Naive B cell (primary cell): Measurements from ENCODE around the gene SYNPR. TPM values are rescaled to one million over a fixed set of nuclear protein-coding genes. Genes with fewer than 3 reads are reported as not detected.

ENCODE experiments used
- ATAC-seq, 2 donors: fragments of 150-1000 bp; cut with Tn5 transposase; 2 replicates each; pipeline ENCODE4 v1.10.0; 2021; ENCODE audit warnings: low read depth in 2 of 2, mild to moderate bottlenecking in 2 of 2, moderate library complexity in 2 of 2
- DNase-seq: peaks from one replicate; pipeline ENCODE4 v3.0.0; 2022
- H3K27ac Mint-ChIP-seq, 6 donors: one replicate each; pipeline ENCODE4 v1.8.0; 2020 to 2022; ENCODE audit warnings: mild to moderate bottlenecking in 6 of 6, mixed read lengths in 6 of 6, moderate library complexity in 5 of 6, inconsistent platforms in 2 of 6
- H3K27me3 Mint-ChIP-seq, 3 donors: one replicate each; pipeline ENCODE4 v1.8.0; 2021 to 2022; ENCODE audit warnings: mixed read lengths in 3 of 3, mild to moderate bottlenecking in 1 of 3
- H3K36me3 Mint-ChIP-seq, 2 donors: one replicate each; pipeline ENCODE4 v1.8.0; 2020 to 2022; ENCODE audit warnings: mixed read lengths in 2 of 2, inconsistent platforms in 1 of 2, mild to moderate bottlenecking in 1 of 2
- H3K4me1 Mint-ChIP-seq, 3 donors: one replicate each; pipeline ENCODE4 v1.8.0; 2020 to 2022; ENCODE audit warnings: mixed read lengths in 3 of 3, inconsistent platforms in 1 of 3, mild to moderate bottlenecking in 1 of 3, moderate library complexity in 1 of 3
- H3K4me3 Mint-ChIP-seq, 8 donors: one replicate each; pipeline ENCODE4 v1.8.0; 2020 to 2022; ENCODE audit warnings: mild to moderate bottlenecking in 8 of 8, mixed read lengths in 8 of 8, moderate library complexity in 8 of 8, inconsistent platforms in 2 of 8
- H3K9me3 Mint-ChIP-seq, 7 donors: one replicate each; pipeline ENCODE4 v1.8.0; 2020 to 2022; ENCODE audit warnings: mixed read lengths in 7 of 7, mild to moderate bottlenecking in 5 of 7, inconsistent platforms in 2 of 7, moderate library complexity in 1 of 7
- polyA plus RNA-seq, 6 donors: library from polyadenylated mRNA; unstranded; fragments of 300-500 nt; fragmentation: Illumina TruSeq; gene quantifications; one replicate each; pipeline ENCODE4 v1.2.3, GENCODE V29; 2021; ENCODE audit warnings: low read depth in 6 of 6

Gene SYNPR
- polyA plus RNA-seq, 6 donors from 2014 or later: not detected

DNA sequence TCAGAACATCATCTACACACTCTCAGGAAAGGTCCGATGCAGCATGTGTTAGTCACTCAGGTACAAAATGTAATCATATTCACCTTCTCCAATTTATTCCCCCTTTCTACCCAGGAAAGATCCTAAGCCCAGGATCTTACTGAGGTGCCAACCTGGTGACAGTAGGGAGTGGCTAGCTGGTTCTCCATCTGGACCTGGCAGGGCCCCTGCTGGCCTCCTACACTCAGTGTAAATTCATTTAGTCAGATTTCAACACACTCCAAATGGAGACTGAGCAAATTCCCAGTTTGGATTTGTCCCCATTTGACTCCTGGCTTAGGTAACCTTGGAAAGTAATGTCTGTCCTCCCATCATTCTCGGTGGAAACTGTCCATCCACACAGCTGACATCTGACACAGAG lies 47.3 kb downstream of the SYNPR start:
- Mint-ChIP-seq H3K4me3 (no peak overlapping the region), H3K9me3 (peaks cover 0 to 2% (median 0%) of the 10 kb centered on the region in 7 donors), H3K36me3 (no peaks in the 10 kb centered on the region), H3K4me1 (no peaks in the 10 kb centered on the region), H3K27ac (no peak overlapping the region), H3K27me3 (peaks cover 0 to 4% (median 0%) of the 10 kb centered on the region in 3 donors)
- DNase-seq (no peak), ATAC-seq (no peak)

- no peak for DNase-seq
- Mint-ChIP-seq H3K4me1 (no peaks in the 10 kb centered on the region), H3K4me3 (no peak overlapping the region), H3K27me3 (peaks cover 0 to 12% (median 0%) of the 10 kb centered on the region in 3 donors), H3K36me3 (no peaks in the 10 kb centered on the region), H3K27ac (no peak overlapping the region), H3K9me3 (peaks cover 0 to 2% (median 0%) of the 10 kb centered on the region in 7 donors)
- no peak for ATAC-seq
Observed at GRCh38 chr3:63328365-63328764, 50.3 kb downstream of the SYNPR start.

- Mint-ChIP-seq H3K27ac (no peak overlapping the region), H3K4me3 (no peak overlapping the region), H3K36me3 (no peaks in the 10 kb centered on the region), H3K9me3 (peaks cover 0 to 2% (median 0%) of the 10 kb centered on the region in 7 donors), H3K4me1 (no peaks in the 10 kb centered on the region), H3K27me3 (peaks cover 0 to 10% (median 0%) of the 10 kb centered on the region in 3 donors)
- ATAC-seq (no peak), DNase-seq (no peak)
Observed at GRCh38 chr3:63331520-63331919, 53.4 kb downstream of the SYNPR start.

GRCh38 chr3:63333815-63334214 lies 55.7 kb downstream of the SYNPR start:
- Mint-ChIP-seq H3K4me3 (no peak overlapping the region), H3K27me3 (peaks cover 0 to 8% (median 0%) of the 10 kb centered on the region in 3 donors), H3K36me3 (no peaks in the 10 kb centered on the region), H3K9me3 (peaks cover 0 to 2% (median 0%) of the 10 kb centered on the region in 7 donors), H3K4me1 (no peaks in the 10 kb centered on the region), H3K27ac (no peak overlapping the region)
- DNase-seq (no peak), ATAC-seq (no peak)

DNA sequence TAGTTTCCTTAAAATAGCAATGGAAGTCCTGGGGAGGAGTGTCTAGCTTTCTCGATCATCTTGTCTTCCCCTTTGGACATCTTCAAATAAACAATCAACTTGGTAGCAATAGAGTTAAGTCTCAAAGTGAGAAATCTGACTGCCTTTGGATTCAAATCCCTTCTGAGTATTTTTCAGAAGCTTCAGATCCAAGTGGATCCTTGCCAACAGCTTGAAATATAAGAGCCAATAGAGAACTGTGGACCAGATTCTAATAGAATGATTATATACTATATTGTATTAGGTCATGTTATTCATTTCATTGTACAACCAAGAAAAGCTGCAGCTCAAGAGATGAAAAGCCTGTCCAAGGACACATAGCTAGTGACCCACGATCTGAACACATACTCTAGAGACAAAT lies 60.2 kb downstream of the SYNPR start:
- no peak for DNase-seq
- Mint-ChIP-seq H3K9me3 (peaks cover 0 to 7% (median 0%) of the 10 kb centered on the region in 7 donors), H3K4me3 (no peak overlapping the region), H3K4me1 (no peaks in the 10 kb centered on the region), H3K36me3 (no peaks in the 10 kb centered on the region), H3K27ac (no peak overlapping the region), H3K27me3 (peaks cover 0 to 6% (median 0%) of the 10 kb centered on the region in 3 donors)
- no peak for ATAC-seq

GRCh38 chr3:63343674-63344073 lies 65.6 kb downstream of the SYNPR start:
- Mint-ChIP-seq H3K36me3 (no peaks in the 10 kb centered on the region), H3K4me3 (no peak overlapping the region), H3K9me3 (peaks cover 0 to 7% (median 0%) of the 10 kb centered on the region in 7 donors), H3K4me1 (no peaks in the 10 kb centered on the region), H3K27ac (no peak overlapping the region), H3K27me3 (peaks cover 0 to 17% (median 0%) of the 10 kb centered on the region in 3 donors)
- no peak for ATAC-seq
- no peak for DNase-seq

GRCh38 chr3:63344661-63345060 lies 66.6 kb downstream of the SYNPR start:
- no peak for DNase-seq
- Mint-ChIP-seq H3K27ac (no peak overlapping the region), H3K4me3 (no peak overlapping the region)

DNA sequence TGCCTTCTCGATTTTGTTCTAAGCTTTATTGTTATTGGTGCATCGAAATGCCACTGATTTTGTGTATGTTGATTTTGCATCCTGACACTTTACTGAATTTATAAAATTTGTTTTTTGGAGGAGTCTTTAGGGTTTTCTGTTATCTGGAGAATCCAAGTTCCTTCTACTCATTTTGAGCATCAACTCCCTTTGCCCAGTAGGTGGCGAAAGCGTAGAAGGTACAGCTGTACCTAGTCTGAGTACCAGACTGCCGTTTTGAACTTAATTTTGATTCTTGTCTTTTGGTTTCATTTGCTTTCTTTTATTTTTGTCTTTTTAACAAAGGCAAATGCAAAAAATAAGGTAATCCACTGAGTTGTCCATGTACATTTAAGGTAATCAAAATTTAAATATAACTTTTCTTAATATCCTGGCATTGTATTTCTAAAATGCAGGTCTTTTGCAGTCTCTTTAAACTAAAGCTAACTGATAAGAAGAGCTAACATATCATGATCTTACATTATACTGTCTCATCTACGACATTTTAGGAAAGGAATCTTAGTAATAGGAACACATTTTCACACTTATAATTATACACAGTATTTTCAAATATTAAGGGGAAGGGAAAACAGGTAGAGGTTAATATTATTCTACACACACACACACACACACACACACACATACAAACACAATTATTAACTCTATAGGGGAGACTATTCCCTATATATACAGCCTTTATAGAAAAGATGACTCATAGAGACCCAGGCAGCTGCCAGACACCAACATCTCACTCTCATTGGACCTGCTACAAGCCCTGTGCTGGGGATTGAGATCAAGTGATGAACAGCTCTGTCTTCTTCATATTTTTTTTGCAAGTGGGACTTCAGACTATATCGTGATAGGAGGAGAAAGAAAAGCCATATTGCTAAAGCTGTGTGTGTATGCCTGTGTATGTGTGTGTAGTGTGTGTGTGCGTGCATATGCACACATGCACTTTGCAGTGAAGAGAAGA lies 71.8 kb downstream of the SYNPR start:
- H3K4me3 Mint-ChIP-seq: no peak overlapping the region
- H3K27ac Mint-ChIP-seq: no peak overlapping the region
- no peaks in the 10 kb centered on the region for H3K36me3 Mint-ChIP-seq
- ATAC-seq (no peak), DNase-seq (no peak)
- no peaks in the 10 kb centered on the region for H3K4me1 Mint-ChIP-seq
- H3K9me3 Mint-ChIP-seq: no peaks in the 10 kb centered on the region
- H3K27me3 Mint-ChIP-seq: peaks cover 14 to 25% (median 16%) of the 10 kb centered on the region in 3 donors

More at GRCh38 chr3:63344661-63345060, 66.6 kb downstream of the SYNPR start:
- ATAC-seq: no peak
- no peaks in the 10 kb centered on the region for H3K4me1 Mint-ChIP-seq
- peaks cover 0 to 7% (median 0%) of the 10 kb centered on the region in 7 donors for H3K9me3 Mint-ChIP-seq
- peaks cover 0 to 17% (median 4%) of the 10 kb centered on the region in 3 donors for H3K27me3 Mint-ChIP-seq
- no peaks in the 10 kb centered on the region for H3K36me3 Mint-ChIP-seq

GRCh38 chr3:63351159-63352007 lies 73.3 kb downstream of the SYNPR start:
- ATAC-seq: no peak
- Mint-ChIP-seq H3K4me1 (no peaks in the 10 kb centered on the region), H3K9me3 (no peaks in the 10 kb centered on the region), H3K4me3 (no peak overlapping the region), H3K27ac (no peak overlapping the region), H3K36me3 (no peaks in the 10 kb centered on the region), H3K27me3 (peaks cover 11 to 35% (median 14%) of the 10 kb centered on the region in 3 donors)
- no peak for DNase-seq

- no peak for ATAC-seq
- DNase-seq: no peak
- no peaks in the 10 kb centered on the region for H3K9me3 Mint-ChIP-seq
- H3K27me3 Mint-ChIP-seq: peaks cover 11 to 41% (median 14%) of the 10 kb centered on the region in 3 donors
- H3K27ac Mint-ChIP-seq: no peak overlapping the region
- no peak overlapping the region for H3K4me3 Mint-ChIP-seq
- H3K36me3 Mint-ChIP-seq: no peaks in the 10 kb centered on the region
- no peaks in the 10 kb centered on the region for H3K4me1 Mint-ChIP-seq
Observed at GRCh38 chr3:63352008-63352279, 73.8 kb downstream of the SYNPR start.

DNA sequence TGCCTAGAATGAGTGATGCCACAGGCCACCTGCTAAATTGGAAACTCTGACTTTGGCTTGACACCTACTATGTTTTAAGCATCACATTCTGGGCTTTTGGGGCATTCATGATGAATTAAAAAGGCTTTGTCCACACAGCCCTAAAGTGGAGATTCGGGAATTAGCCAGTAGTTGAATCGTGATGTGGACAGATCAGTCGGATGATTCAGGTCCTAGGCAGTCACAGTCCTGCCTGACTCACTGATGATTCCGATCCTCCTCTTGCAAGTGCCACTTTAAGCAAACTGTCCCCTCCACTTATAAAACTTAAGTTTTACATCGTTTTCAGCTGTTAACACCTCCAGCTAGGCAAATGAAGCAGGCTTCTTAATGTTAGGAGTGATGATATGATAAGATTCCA lies 75.3 kb downstream of the SYNPR start:
- Mint-ChIP-seq H3K27me3 (peaks cover 11 to 41% (median 14%) of the 10 kb centered on the region in 3 donors), H3K27ac (no peak overlapping the region), H3K4me3 (no peak overlapping the region), H3K36me3 (no peaks in the 10 kb centered on the region), H3K4me1 (no peaks in the 10 kb centered on the region), H3K9me3 (peaks cover 0 to 5% (median 0%) of the 10 kb centered on the region in 7 donors)
- ATAC-seq (no peak), DNase-seq (no peak)

- Mint-ChIP-seq H3K4me3 (no peak overlapping the region), H3K27ac (no peak overlapping the region), H3K4me1 (no peaks in the 10 kb centered on the region), H3K36me3 (no peaks in the 10 kb centered on the region), H3K27me3 (peaks cover 11 to 41% (median 14%) of the 10 kb centered on the region in 3 donors), H3K9me3 (peaks cover 0 to 6% (median 0%) of the 10 kb centered on the region in 7 donors)
- no peak for DNase-seq
- ATAC-seq: no peak
Observed at GRCh38 chr3:63354160-63354559, 76.1 kb downstream of the SYNPR start.

DNA sequence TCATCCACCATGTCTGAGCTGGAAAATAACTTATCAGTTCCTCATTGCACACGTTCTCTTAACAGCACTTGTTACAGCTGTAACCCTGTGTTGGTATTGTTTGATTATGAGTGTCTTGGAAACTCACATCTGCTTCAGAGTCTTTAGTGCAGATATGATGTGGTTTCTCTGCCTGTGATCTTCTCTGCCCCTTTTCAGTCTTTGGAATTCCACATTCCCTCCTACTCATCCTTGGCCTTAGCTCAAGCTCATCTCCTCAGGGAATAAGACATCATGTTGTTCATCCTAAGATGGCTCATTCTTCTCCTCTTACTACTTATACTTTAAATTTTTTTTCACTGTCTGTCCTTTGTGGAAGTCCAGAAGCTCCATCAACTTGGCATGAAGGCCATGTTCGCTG lies 77.7 kb downstream of the SYNPR start:
- no peak for ATAC-seq
- Mint-ChIP-seq H3K4me3 (no peak overlapping the region), H3K27me3 (peaks cover 5 to 33% (median 13%) of the 10 kb centered on the region in 3 donors), H3K27ac (no peak overlapping the region), H3K9me3 (peaks cover 0 to 10% (median 0%) of the 10 kb centered on the region in 7 donors), H3K36me3 (no peaks in the 10 kb centered on the region), H3K4me1 (no peaks in the 10 kb centered on the region)
- DNase-seq: no peak
